HTERT RPE-1 (cell line): ENCODE data around the gene CHST12.
"Not testable (repeated sequence)": the region's sequence is repeated elsewhere in the genome, so short reads cannot be mapped to it uniquely, and the experiment has no call there.

ENCODE experiments used
- in situ Hi-C: fragments of 300-500 bp; cut with MboI; formaldehyde crosslinking; loops from 4 replicates; pipeline ENCODE4 v1.14.3; 2020; ENCODE audit warnings: low sequenced_read_pairs

CHST12 gene

DNA sequence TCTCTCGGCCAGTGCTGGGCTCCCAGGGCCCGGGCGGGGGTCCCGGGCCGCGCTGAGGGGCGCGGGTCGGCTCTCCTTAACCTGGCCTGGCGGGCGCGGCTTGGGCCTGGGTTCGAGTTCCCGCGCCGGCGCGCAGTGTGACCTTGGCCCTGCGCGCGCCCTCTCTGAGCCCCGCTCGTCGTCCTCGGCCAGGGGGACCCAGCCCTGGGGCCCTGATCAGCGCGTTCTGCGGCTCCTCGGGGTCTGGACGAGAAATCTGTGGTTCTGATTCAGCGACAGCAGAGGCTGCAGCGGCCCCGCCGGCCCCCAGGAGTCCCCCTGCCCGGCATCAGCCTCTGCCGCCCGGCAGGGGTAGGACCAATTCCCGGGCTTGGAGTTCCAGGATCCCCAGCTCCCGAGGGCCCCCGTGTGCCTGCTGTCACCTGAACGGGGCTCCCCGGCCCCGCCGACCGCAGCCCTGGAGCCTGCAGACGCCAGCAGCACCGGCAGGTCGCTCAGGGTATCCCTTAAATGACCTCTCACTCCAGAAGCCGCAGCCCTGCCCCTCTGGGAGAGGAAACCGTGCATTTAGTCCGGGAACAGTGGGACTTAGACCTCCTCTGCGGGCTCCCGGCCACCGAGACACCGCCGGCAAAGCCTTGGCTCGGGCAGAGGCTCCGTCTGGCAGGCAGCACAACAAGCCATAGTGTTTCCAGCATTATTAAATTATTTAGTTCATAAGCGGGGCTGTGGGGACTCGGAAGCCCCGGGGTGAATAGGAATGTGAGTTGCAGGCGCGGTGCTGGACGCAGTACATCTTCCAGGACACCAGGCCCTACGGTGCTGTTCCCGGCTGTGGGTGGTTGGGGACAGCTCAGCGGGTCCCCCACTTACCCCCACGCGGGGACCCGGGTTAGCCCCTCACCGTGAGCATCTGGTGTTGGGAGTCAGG, 572 bp downstream of the CHST12 start:
- in situ Hi-C loops: no loop called here

GRCh38 chr7:2404714-2405119, 1.3 kb downstream of the CHST12 start:
- in situ Hi-C loops: no loop called here

DNA sequence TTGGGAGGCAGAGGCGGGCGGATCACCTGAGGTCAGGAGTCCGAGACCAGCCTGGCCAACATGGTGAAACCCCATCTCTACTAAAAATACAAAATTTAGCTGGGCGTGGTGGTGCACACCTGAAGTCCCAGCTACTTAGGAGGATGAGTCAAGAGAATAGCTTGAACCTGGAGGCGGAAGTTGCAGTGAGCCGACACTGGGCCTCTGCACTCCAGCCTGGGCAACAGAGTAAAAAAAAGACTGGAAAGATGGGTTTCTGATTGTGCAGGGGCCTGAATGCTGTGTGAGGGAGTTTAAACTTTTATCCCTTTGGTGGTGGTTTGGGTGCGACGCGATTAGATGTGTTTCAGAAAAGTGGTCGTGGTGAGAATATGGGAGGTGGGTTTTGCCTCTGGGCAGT, 1.8 kb downstream of the CHST12 start:
- in situ Hi-C loops: no loop called here

DNA sequence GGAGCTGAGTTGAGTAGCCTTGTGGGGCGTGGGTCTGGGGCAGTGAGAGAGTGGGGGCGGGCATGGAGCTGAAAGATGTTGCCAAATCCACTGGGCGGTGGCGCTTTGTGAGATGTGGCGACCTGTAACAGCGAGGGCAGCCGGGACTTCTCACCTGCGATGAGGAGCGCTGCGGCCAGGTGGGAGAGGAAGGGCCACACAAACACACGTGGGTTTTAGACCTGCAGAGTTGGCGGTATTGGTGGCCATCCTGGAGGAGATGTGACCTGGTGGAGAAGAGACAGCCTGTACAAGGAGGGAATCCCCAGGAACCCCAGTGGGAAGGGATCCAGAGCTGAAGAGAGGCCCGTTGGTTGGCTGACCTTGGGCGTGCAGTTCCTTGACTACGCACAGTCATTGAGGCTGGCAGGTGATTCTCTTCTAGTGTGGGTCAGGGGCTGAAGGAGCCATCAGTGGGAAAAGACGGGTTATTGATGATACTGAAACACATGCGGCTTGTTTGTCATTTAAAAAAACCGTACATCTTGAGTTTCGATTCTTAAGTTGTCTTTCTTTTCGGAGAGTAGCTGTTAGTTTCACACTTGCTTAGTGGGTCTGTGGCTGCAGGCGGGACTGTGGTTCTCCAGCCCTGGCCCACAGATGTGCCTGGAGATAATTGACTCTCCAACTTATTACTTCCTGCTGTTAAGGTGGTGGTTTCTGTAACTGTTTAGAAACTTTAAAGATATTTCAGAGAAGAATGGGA, 2.4 kb downstream of the CHST12 start:
- in situ Hi-C loops: no loop called here

GRCh38 chr7:2409745-2410414, 6.5 kb downstream of the CHST12 start:
- in situ Hi-C loops: no loop called here

DNA sequence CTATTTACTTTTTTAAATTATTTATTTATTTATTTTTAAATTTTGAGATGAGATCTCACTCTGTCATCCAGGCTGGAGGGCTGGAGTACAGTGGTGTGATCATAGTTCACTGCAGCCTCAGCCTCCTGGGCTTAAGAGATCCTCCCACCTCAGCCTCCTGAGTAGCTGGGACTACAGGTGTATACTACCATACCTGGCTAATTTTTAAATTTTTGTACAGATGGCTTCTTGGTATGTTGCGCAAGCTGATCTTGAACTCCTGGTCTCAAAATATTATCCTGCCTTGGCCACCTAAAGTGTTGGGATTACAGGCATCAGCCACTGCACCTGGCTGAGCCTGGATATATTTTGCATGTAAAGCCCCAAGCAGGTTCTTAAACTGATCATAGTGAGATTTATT, 7.6 kb downstream of the CHST12 start:
- in situ Hi-C loops: no loop called here

- in situ Hi-C loops: no loop called here
Measured at GRCh38 chr7:2411815-2412586, 8.6 kb downstream of the CHST12 start.

- in situ Hi-C loops: no loop called here
Measured at GRCh38 chr7:2412587-2413201, 9.3 kb downstream of the CHST12 start.

GRCh38 chr7:2416063-2416462, 12.7 kb downstream of the CHST12 start:
- in situ Hi-C loops: no loop called here

- in situ Hi-C loops: no loop called here
Measured at GRCh38 chr7:2416650-2417049, 13.2 kb downstream of the CHST12 start.

DNA sequence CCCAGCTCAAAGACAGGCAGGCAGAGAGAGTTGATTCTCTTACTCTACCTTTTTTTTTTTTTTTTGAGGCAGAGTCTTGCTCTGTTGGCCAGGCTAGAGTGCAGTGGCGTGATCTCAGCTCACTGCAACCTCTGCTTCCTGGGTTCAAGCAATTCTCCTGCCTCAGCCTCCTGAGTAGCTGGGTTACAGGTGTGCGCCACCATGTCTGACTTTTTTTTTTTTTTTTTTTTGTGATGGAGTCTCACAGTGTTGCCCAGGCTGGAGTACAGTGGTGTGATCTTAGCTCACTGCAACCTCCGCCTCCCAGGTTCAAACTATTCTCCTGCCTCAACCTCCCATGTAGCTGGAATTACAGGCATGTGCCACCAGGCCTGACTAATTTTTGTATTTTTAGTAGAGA, 13.8 kb downstream of the CHST12 start:
- in situ Hi-C loops: not testable (repeated sequence)

- in situ Hi-C loops: no loop called here
Measured at GRCh38 chr7:2417981-2418481, 14.6 kb downstream of the CHST12 start.

DNA sequence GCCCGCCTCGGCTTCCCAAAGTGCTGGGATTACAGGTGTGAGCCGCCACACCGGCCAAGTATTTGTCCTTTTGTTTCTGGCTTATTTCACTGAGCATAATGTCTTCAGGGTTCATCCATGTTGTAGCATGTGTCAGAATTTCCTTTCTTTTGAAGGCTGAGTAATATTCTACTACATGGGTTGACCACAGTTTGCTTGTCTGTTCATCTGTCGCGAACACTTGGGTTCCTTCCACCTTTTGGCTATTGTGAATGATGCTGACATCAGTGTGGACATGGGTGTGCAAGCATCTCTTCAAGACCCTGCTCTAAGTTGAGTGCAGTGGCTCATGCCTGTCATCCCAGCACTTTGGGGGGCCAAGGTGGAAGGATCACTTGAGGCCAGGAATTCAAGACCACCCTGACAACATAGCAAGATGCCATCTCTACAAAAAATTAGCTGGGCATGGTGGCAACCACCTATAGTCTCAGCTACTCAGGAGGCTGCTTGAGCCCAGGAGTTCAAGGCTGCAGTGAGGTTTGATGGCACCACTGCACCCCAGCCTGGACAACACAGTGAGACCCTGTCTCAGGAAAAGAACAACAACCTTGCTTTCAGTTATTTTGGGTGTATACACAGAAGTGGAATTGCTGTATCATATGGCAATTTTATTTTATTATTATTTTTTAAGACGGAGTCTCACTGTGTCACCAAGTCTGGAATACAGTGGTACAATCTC, 17.0 kb downstream of the CHST12 start:
- in situ Hi-C loops: no loop called here

GRCh38 chr7:2421943-2422310, 18.5 kb downstream of the CHST12 start:
- in situ Hi-C loops: no loop called here

DNA sequence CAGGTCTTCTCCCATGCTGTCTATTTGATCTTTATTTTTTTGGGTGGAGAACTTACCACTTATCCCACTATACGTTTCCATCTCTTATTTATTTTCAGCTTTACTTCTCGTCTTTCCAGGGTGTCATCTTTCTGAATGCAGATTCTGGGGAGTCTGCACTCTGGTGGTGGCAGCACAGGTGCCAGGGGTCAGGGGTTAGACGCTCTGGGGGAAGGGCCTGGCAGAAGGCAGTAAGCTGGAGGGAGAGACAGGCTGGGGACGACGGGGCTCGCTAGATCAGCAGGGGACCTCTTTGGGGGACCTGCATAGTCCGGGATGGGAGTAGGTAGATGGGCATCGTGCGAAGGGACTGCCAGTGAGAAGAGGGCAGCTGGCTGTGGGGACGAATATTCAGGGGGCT, 22.3 kb downstream of the CHST12 start:
- in situ Hi-C loops: no loop called here

DNA sequence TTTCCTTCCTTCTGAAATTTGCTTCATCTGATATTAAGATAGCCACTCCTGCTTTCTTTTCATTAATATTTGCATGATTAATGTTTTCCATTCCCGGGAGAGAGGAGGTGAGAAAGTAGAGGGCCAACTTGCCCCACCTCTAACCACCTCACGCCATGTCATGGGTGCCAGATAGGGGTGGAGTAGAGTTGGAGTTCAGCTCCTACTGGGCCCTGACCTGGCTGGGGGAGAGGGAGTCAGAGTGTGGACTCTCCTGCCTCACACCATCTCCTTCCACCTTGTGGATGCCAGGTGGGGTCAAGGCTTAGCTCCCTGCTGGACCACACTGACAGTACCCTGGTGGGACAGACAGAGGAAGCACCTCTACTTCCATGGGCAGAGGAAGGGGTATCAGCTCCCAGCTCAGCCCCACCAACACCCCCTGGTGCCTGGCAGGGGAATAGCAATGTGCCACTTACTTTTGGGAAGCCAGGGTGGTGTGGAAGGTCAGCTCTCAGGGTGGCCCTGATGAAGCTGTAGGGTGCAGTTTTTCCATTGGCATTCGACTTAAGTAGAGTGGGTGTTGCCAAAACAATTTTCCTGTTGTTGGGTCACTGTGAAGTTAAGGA, 28.0 kb downstream of the CHST12 start:
- in situ Hi-C loops: no loop called here

GRCh38 chr7:2432910-2433712, 29.7 kb downstream of the CHST12 start:
- in situ Hi-C loops: no loop called here
